Activated CD8-positive, alpha-beta memory T cell treated with anti-CD3 and anti-CD28 coated beads for 4 hours (primary cell): Measurements from ENCODE around the gene KANSL1.
A peak's percentile ranks its signal among the peaks of the same experiment; 100 is the strongest.
"Not testable (repeated sequence)": the region's sequence is repeated elsewhere in the genome, so short reads cannot be mapped to it uniquely, and the experiment has no call there.

ENCODE experiments used
- DNase-seq, 2 donors: peaks; one replicate each; pipeline ENCODE4 v3.0.0-alpha.2; 2020; ENCODE audit warnings: low read depth in 2 of 2

KANSL1 gene, protein sequence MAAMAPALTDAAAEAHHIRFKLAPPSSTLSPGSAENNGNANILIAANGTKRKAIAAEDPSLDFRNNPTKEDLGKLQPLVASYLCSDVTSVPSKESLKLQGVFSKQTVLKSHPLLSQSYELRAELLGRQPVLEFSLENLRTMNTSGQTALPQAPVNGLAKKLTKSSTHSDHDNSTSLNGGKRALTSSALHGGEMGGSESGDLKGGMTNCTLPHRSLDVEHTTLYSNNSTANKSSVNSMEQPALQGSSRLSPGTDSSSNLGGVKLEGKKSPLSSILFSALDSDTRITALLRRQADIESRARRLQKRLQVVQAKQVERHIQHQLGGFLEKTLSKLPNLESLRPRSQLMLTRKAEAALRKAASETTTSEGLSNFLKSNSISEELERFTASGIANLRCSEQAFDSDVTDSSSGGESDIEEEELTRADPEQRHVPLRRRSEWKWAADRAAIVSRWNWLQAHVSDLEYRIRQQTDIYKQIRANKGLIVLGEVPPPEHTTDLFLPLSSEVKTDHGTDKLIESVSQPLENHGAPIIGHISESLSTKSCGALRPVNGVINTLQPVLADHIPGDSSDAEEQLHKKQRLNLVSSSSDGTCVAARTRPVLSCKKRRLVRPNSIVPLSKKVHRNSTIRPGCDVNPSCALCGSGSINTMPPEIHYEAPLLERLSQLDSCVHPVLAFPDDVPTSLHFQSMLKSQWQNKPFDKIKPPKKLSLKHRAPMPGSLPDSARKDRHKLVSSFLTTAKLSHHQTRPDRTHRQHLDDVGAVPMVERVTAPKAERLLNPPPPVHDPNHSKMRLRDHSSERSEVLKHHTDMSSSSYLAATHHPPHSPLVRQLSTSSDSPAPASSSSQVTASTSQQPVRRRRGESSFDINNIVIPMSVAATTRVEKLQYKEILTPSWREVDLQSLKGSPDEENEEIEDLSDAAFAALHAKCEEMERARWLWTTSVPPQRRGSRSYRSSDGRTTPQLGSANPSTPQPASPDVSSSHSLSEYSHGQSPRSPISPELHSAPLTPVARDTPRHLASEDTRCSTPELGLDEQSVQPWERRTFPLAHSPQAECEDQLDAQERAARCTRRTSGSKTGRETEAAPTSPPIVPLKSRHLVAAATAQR (N-terminal part only)

DNA sequence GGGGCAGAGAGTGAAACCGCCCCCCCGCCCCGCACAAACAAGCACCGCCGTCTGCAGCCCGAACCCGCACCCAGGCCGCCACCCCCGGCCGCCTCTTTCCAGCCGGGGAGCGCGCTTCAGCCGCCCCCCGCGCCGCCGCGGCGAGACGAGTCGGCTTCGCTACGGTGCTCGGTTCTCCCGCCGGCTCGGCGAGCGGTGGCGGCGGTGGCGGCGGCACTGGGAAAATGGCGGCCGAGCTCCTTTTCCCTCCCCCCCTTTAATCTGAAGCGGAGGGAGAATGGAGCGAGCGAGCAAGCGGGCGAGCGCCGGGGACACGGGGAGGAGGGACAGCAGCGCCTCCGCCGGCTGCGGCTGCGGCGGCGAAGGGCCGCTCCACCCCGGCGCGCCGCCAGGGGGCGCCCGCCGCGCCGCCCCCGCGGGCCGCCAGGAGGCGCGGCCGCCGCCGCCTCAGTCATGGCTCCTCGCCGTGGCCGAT lies at the start of gene KANSL1:
TSS of gene KANSL1 (minus strand) at position 279 of the 475 bp plus-strand sequence. CDS start 21,286 bp downstream, outside the sequence.
- DNase-seq: peak; percentile 63 to 84

DNA sequence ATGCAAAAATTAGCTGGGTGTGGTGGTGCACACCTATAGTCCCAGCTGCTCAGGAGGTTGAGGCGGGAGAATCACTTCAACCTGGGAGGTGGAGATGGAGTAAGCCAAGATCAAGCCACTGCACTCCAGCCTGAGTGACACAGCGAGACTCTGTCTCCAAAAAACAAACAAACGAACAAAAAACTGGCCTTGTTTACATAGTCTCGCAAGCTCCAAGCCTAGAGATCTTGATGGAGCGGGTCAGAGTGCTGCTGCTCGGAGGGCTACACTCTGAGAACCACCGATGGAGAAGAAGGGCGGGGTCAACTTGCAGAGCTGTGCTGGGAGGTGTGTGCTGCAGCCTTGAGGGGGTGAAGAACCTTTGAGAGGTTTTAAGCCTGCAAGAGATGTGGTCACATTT lies 38.1 kb upstream of the KANSL1 start:
- not testable (repeated sequence) for DNase-seq

DNA sequence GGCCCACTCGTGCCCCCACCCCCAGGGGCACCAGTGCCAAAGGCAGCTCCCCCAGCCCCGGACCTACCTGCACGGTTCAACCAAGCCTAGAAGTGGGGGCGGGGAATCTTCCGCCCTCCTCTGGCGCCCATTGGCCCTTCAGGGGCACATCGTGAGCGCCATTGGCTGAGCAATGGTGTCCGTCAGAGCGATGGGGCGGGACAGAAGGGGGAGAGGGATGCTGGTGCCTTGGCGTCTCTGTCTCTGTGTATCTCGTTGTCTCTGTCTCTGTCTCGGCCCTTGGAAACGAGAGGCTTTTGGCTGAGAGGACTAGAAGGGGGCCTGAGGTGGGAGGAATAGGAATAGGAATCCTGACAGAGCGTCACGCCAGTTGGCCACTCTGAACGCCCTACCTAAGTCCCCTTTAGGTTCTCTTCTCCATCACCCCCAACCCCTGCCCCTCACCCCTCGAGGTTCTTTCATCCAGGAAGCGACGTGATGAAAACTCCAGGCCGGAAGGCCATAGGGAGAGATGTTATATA lies 32.1 kb upstream of the KANSL1 start:
- peak; percentile 77 to 86 for DNase-seq

DNA sequence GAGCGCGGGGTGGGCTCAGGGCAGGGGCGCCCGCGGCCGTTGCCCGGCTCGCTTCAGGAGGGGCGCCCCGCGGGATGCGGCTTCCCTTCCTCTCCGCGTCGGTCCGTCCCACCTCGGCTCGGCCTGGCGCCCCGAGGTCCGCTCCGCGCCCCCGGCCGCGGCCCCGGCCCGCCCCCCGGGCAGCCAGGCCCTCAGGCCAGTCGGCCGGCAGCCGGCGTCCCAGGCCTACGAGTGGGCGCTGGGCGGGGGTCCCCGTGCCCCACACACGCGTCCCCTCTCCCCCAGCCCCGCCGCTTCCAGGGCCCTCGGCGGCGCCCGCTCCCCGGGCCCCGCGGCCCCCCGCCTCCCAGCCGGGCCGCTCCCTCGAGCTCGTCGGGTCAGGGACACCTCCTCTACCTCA lies 31.6 kb upstream of the KANSL1 start:
- DNase-seq: not testable (repeated sequence)

DNA sequence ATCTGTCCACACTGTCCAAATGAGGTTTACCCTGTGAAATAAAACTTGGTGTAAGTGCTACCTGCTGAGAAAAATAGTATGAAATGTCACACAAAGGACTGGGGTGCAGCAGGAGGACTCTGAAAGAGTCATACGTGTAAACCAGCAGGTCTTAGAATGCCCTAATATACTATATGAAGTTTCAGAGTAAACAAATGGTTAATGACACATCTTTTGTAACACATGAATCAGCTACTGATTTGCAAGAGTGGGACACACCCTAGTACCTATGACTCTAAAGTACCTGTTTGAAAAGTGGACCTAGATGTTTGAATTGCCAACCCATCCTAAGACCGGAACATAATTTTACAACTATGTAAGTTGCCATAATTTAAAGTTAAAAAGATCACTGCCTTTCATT lies 29.8 kb upstream of the KANSL1 start:
- DNase-seq: not testable (repeated sequence)

DNA sequence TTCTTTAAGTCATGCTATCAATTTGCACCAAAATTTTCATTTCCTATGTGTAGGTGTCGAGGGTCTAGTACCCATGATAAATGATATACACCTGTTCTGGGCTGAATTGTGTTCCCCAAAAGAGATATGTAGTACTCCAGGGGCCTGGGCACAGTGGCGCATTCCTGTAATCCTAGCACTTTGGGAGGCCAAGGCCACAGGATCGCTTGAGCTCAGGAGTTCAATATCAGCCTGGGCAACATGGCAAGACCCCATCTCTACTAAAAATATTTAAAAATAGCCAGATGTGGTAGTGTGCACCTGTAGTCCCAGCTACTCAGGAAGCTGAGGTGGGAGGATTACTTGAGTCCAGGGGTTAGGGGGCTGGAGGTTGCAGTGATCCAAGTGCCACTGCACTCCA lies 23.5 kb upstream of the KANSL1 start:
- DNase-seq: no peak

DNA sequence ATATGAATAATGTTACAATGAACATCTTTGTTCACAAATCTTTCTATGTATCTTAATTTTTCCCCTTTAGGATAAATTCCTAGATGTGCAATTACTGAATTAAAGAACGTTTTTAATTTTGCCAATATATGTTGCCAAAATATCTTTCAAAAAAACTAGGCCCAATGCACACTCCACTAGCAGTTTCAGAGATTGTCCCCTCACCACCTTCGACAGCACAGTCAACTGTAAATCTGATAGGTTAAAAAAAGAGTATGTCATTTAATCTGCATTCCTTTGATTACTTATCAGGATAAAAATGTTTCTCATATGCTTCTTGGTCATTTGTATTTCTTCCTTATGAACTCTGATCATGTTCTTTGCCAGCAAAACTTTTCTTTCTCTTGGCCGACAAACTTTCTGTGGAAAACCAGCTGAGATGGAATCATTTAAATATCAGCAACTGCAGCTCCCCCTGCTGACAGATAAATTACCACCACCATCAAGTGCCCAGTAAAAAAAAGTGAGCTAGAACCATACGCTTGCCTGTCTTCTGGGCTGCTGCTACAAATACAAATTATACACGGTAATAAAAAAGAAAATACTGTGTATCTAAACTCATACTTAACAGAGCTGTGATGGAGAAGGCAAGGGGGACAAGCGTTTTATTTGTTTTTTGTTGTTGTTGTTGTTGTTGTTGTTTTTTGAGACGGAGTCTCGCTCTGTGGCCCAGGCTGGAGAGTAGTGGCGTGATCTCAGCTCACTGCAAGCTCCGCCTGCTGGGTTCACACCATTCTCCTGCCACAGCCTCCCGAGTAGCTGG lies 19.6 kb upstream of the KANSL1 start:
- DNase-seq: peak; percentile 14 to 48

DNA sequence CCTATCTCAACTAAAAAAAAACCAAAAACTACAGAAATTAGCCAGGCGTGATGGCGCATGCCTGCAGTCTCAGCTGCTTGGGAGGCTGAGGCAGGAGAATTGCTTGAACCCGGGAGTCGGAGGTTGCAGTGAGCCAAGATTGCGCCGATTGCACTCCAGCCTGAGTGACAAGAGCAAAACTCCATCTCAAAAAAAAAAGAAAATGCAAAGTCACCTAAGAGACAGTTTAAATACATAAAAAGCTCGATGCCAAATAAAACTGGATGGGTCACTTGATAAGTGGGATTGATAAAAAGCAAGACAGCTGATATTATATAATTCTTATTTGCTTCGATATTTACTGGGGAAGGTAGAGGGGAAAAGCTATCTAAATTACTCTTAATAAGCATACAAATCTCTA lies 15.8 kb upstream of the KANSL1 start:
- DNase-seq: no peak

DNA sequence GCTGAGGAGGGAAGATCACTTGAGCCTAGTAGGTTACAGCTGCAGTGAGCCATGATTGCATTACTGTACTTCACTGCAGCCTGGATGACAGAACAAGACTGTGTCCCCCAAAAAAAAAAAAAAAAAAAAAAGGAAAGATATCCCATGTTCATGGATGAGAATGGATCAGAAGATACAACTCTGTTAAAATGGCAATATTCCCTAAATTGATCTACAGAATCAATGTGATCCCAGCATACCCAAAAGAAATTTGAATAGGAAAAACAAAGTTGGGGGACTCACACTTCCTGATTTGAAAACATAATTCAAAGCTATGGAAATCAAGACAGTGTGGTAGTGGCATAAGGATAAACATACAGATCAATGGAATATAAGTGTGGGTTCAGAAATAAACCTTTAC lies 12.7 kb upstream of the KANSL1 start:
- DNase-seq: no peak

DNA sequence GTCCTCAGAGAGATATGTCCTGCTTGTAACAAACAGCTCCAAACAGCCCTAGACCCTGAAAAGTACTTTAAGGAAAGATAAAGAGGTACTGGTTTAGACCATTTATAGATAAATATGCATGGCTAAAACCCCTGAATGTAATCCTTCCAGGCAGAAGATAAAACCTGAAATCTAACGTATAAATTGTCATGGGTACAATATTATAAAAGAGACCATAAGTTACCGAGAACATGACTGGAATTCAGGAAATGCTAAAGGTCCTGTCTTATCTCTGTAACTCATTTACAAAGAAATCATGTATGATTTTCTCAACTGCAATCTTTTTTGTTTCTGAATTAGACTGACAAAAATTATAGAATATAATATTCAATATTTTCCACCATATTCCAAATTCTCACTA lies 9.2 kb upstream of the KANSL1 start:
- no peak for DNase-seq

DNA sequence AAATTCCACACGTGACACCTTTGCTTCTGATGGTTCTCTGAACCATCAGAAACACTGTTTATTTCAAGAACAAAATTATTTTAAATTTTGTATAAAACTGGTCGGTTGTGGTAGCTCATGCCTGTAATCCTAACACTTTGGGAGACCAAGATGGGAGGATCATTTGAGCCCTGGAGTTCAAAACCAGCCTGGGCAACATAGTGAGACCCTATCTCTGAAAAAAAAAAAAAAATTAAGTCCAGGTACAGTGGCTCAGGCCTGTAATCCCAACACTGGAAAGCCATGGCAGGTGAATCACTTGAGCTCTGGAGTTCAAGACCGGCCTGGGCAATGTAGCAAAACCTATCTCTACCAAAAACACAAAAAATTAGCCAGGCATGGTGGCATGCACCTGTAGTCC lies 8.3 kb upstream of the KANSL1 start:
- DNase-seq: no peak

DNA sequence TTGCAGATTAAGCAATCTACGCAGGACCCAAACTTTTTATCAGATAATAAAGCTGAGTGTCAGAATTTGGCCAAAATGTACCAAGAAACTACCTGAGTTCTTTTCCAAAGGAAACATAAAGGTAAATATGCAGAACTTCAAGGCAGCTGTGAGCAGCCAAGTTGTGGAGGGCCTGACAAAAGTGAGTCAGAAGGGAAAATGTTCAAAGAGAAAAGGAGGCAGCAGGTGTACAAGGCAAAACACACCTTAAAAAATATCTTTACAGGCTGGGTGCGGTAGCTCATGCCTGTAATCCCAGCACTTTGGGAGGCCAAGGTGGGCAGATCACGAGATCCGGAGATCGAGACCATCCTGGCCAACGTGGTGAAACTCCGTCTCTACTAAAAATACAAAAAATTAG lies 7.0 kb upstream of the KANSL1 start:
- DNase-seq: no peak

DNA sequence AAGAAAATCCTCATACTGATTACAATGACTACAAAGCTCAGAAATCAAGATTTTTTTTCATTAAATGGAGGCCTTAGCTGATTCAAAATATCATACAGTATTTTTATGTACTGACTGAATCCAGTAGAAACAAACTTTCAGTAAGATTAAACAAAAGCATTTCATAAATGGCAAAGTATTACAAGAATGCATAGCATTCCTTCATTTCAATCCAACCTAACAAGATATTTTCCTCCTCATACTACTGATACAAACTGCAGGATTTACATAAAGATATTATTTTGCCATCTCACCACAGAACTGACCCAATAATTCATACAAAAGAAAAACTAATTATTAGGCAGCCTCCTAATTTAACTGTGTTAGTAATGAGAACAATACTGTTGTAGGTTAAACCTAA lies 6.2 kb upstream of the KANSL1 start:
- DNase-seq: no peak

DNA sequence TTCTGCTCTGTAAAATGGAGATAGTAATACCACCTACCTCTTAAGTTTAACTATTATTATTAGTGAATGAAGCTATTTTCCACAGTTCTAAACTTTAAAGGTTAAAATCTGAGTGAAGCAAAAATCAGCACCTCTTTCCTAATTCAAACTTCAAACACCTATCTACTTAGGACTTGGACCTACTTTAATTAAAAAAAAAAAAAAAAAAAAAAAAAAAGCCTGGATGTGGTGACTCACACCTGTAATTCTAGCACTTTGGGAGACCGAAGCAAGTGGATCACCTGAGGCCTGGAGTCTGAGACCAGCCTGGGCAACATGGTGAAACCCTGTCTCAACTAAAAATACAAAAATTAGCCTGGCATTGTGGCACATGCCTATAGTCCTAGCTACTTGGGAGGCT lies 5.0 kb upstream of the KANSL1 start:
- no peak for DNase-seq

DNA sequence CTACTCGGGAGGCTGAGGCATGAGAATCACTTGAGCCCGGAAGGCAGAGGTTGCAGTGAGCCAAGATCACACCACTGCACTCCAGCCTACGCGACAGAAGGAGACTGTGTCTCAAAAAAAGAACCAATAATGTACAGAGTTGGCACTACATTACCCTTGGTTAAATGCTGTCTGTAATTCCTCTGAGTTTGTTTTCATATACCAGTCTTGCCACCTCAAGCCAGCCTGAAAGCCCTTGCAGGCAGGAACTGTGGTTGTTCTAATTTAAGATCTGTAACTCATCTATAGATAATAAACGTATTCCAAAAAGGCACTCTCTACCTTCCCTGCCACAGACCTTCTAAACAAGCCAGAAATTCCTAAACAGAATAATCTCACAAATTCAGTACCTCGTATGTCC lies 4.3 kb upstream of the KANSL1 start:
- no peak for DNase-seq

DNA sequence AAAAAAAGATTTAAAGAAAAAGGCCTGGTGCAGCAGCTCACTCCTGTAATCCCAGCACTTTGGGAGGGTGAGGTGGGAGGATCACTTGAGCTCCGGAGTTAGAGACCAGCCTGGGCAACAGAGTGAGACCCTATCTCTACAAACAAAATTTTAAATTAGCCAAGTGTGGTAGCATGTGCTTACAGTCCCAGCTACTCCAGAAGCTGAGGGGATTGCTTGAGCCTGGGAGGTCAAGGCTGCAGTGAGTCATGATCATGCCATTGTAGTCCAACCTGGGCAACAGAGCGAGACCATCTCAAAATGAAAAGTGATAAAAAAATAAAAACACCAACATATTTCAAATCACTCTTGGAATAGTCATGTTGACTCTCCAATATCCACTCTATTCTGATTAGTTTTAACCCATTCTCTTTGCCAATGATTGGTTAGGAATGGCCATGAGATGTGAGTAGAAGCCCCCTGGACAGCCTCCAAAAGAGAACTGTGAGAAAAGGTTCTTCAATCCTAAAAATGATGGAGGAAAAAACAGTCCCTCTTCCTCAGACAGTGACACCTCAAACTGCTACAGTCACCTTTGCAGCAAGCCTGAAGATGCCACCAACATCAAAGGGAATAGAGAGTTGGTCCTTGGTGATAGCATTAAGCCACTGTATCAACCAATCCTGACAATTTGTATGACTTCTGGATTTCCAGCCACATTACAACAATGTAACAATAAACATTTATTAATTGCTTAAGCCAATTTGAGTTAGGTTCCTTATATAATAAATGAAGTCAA lies 2.9 kb upstream of the KANSL1 start:
- no peak for DNase-seq

DNA sequence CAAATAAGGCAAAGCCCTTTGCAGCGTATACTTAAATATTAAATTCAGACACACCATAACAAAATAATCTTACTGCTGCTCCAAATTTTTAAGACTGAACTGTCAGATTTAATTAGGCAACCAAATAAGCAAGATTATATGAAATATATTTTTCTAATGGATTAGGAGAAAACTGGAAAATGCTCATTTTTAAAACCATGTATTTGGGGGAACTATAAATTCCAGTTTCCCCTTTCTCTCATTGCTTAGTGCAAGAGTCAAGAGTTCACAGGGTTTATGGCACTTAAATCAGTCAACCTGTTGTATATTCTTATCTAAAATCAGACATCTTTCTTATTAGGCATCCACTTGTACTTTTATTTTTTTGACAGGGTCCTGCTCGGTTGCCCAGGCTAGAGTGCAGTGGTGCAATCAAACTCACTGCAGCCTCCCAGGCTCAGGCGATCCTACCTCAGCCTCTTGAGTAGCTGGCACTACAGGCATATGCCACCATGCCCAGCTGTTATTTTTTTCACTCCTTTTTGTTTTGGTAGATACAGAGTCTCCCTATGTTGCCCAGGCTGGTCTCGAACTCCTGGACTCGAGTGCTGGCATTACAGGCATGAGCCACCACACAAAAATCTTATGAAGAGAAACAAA lies 2.1 kb upstream of the KANSL1 start:
- no peak for DNase-seq

DNA sequence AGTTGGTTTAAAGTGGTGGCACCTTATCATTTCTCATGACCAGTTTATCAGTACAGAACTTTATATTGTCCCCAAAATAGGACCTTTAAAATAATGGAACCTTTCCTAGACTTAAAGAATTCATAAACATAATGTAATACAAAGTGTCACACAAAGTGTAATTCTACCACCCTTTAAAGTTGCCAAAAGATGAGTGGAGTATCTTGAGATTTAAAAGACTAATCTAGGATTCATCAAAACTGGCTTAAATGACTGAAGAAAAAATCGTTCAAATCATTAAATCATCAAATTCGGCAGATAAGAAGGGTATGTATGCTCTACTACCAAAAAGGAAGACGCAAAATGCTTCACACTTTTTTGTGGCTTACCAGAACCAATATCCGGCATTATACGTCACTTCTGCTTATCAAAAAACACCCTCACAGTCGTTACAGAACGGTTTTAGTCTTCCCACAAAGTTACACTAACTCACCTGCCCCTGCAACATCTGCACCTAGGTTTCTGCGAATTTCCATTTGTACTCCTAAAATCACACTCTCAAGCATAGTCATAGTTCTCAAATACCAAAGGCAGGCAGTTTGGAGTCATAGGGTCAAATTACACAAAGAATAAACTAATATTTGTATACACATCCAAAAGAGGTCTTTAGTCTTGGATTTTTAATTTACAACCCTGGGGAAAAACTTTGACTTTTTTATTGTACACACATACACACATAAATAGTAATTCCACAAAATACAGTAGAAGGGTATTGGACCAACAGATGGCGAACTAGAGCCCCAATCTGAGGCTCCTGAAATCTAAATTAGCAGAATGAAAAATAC lies 1.4 kb upstream of the KANSL1 start:
- DNase-seq: peak; percentile 27 to 59
